ENCODE results near the gene P4HTM.

DNA sequence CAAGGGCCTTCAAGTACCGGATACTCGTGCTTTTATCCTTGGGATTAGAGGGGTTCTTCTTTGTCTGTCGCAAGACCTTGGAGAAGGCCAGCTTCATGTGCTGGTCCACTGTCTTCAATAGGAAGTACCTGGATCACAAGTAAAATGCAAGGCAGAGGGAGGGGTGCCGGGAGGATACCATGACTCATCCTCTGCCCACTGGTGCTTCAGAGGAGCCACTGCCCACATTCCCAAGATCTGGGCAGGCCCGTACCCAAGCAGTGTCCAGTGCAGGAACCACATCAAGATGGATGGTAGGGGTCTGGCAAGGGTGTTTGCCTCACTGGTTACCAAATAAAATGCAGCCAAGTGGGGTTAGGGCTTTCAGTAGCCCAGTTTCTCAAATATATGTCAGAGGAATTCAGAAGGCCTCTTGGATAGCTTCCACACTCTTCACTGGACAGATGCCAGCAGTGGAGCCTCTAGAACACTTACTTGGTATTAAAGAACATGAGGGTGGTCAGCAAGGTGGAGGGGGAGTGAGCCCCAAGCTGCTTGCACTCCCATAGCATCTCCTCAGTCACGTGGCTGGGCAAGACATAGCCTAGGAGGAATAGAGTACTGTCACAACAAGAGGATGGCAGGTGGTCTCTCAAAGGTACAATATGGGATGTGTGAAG, 42.7 kb downstream of the P4HTM start:
- TF ChIP-seq, protein P1, sequence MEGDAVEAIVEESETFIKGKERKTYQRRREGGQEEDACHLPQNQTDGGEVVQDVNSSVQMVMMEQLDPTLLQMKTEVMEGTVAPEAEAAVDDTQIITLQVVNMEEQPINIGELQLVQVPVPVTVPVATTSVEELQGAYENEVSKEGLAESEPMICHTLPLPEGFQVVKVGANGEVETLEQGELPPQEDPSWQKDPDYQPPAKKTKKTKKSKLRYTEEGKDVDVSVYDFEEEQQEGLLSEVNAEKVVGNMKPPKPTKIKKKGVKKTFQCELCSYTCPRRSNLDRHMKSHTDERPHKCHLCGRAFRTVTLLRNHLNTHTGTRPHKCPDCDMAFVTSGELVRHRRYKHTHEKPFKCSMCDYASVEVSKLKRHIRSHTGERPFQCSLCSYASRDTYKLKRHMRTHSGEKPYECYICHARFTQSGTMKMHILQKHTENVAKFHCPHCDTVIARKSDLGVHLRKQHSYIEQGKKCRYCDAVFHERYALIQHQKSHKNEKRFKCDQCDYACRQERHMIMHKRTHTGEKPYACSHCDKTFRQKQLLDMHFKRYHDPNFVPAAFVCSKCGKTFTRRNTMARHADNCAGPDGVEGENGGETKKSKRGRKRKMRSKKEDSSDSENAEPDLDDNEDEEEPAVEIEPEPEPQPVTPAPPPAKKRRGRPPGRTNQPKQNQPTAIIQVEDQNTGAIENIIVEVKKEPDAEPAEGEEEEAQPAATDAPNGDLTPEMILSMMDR (IDR thresholded peaks at IDR 0.05), result no peak
- no peak for TF ChIP-seq POLR2A (IDR thresholded peaks at IDR 0.05)
